ENCODE data around the gene DDX41. TPM values are rescaled to one million over a fixed set of nuclear protein-coding genes. Genes with fewer than 3 reads are reported as not detected.

DDX41 gene
- total and polyA plus RNA-seq, 2 donors (not counting 3 experiments of a cell fraction or from before 2014, with no cell fraction given), result 103 to 118 TPM

- POLR2A ChIA-PET, result no interaction called here
- DNase-seq (ENCODE audit: low read depth, low spot score), result no peak
- dilution Hi-C loops (cut with MboI; ENCODE audit: extremely low pct_ligation_motif_present, low sequenced_read_pairs) (no loop called here), intact Hi-C loops (cut with micrococcal nuclease) (no loop called here)
- Histone ChIP-seq H3K9me3 (replicated peaks; ENCODE audit: control insufficient read depth, insufficient read depth, low read length) (no peaks in the 10 kb centered on the region), H4K20me1 (replicated peaks; ENCODE audit: control insufficient read depth, extremely low read depth, insufficient read depth, low read length) (no peaks in the 10 kb centered on the region), H3K4me1 (ENCODE audit: control insufficient read depth, extremely low read depth, insufficient read depth, low read length) (no peaks in the 10 kb centered on the region), H3K4me2 (ENCODE audit: insufficient read depth, low read length) (no peak overlapping the region), H3K27ac (ENCODE audit: insufficient read depth, low read depth, low read length) (no peak overlapping the region), H3K79me2 (ENCODE audit: control insufficient read depth, insufficient read depth, low read length) (no peaks in the 10 kb centered on the region), H3K4me3 (replicated peaks in 1 of 3; ENCODE audit: insufficient read depth in 1 of 3, low read depth in 1 of 3, low read length in 3 of 3) (no peak overlapping the region), H3K9ac (replicated peaks; ENCODE audit: extremely low read depth, insufficient read depth, low read length) (no peak overlapping the region), H3K9me1 (replicated peaks; ENCODE audit: control insufficient read depth, extremely low read depth, insufficient read depth, low read length) (no peaks in the 10 kb centered on the region), H2AFZ (ENCODE audit: low read depth, low read length) (no peak overlapping the region), H3K27me3 (ENCODE audit: control insufficient read depth in 2 of 2, insufficient read depth in 2 of 2, low read length in 2 of 2) (no peaks in the 10 kb centered on the region), H3K36me3 (ENCODE audit: control insufficient read depth in 2 of 2, extremely low read depth in 1 of 2, insufficient read depth in 2 of 2, low read length in 2 of 2) (peaks cover 17 to 66% of the 10 kb centered on the region in 2 experiments)
- TF ChIP-seq CTCF (IDR thresholded peaks at IDR 0.05; ENCODE audit: extremely low read depth in 1 of 2, insufficient read depth in 1 of 2, low read depth in 1 of 2, low read length in 2 of 2), result no peak
- no peak for TF ChIP-seq MYC (IDR thresholded peaks at IDR 0.05; ENCODE audit: low read depth, low read length)
- no peak for TF ChIP-seq FOS (IDR thresholded peaks at IDR 0.05; ENCODE audit: borderline replicate concordance, insufficient read depth, low read length)
- no peak for TF ChIP-seq POLR2A (IDR thresholded peaks at IDR 0.05; ENCODE audit: low read depth, low read length)
- no peak for TF ChIP-seq EZH2 (IDR thresholded peaks at IDR 0.05; ENCODE audit: borderline replicate concordance, low read depth, low read length, severe bottlenecking)
- no peak for TF ChIP-seq MAX (IDR thresholded peaks at IDR 0.05; ENCODE audit: insufficient read depth, insufficient read length)
- no peak for TF ChIP-seq POLR2AphosphoS5 (IDR thresholded peaks at IDR 0.05; ENCODE audit: insufficient read depth, low read depth, low read length)
- TF ChIP-seq JUN (IDR thresholded peaks at IDR 0.05; ENCODE audit: borderline replicate concordance, insufficient read depth, insufficient read length, low read depth), result no peak
- TF ChIP-seq GATA2 (IDR thresholded peaks at IDR 0.05; ENCODE audit: insufficient read depth, insufficient read length, low read depth, low read length), result no peak
- no TSS peak for BruUV-seq (replicated peaks)
- FAIRE-seq, result no peak
- CTCF ChIA-PET, result no interaction called here
Measured at GRCh38 chr5:177529247-177530203, 12.8 kb upstream of the DDX41 start.

Measured in endothelial cell of umbilical vein (primary cell).